ENCODE results near the gene TBCCD1.

DNA sequence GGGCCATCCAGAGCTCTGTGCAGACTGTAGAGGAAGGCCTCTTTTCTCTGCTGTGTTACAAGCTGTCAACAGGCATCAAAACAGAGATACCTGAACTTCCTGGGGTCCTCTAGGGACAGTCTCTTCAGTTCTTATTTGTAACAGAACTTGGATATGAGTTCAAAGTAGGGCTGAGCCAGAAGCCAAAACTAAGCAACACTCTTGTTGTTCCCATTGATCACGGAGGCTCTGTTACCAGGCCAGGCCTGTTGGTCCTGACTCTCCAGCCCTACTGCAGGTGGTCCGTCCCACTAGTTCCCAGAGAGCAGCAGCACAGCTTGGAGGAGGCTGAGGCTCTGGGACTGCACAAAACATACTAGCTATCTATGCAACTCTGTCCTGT is 32.6 kb upstream of the TBCCD1 start:
- TF ChIP-seq, protein P1, sequence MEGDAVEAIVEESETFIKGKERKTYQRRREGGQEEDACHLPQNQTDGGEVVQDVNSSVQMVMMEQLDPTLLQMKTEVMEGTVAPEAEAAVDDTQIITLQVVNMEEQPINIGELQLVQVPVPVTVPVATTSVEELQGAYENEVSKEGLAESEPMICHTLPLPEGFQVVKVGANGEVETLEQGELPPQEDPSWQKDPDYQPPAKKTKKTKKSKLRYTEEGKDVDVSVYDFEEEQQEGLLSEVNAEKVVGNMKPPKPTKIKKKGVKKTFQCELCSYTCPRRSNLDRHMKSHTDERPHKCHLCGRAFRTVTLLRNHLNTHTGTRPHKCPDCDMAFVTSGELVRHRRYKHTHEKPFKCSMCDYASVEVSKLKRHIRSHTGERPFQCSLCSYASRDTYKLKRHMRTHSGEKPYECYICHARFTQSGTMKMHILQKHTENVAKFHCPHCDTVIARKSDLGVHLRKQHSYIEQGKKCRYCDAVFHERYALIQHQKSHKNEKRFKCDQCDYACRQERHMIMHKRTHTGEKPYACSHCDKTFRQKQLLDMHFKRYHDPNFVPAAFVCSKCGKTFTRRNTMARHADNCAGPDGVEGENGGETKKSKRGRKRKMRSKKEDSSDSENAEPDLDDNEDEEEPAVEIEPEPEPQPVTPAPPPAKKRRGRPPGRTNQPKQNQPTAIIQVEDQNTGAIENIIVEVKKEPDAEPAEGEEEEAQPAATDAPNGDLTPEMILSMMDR (IDR thresholded peaks at IDR 0.05) = no peak
- TF ChIP-seq POLR2A (IDR thresholded peaks at IDR 0.05) = no peak
- TF ChIP-seq EP300 (IDR thresholded peaks at IDR 0.05) = no peak

All from ovary (tissue), 3 donors.